OCI-LY1 (cell line): ENCODE data around the gene GLT1D1.

Source experiments
- H2AFZ ChIP-seq: fragments of 200-600 bp; sonication (generic), shearing (Covaris generic); 2 replicates; pipeline ENCODE4 v1.6.0; 2014; ENCODE audit warnings: antibody characterized with exemption, mild to moderate bottlenecking, low read length
- H3F3A ChIP-seq: fragments of 200-600 bp; sonication (generic), shearing (Covaris generic); 2 replicates; pipeline ENCODE4 v1.6.0; 2014; ENCODE audit warnings: mild to moderate bottlenecking, antibody characterized with exemption, low read length, moderate library complexity; ENCODE audit not compliant: insufficient read depth
- H3K27ac ChIP-seq: fragments of 200-600 bp; sonication (generic); 2 replicates; pipeline ENCODE4 v1.5.1; 2014; ENCODE audit warnings: low read length, mixed run types, mild to moderate bottlenecking, low read depth; ENCODE audit not compliant: poor library complexity, severe bottlenecking
- H3K27me3 ChIP-seq: fragments of 200-600 bp; sonication (generic); 2 replicates; pipeline ENCODE4 v1.6.0; 2014; ENCODE audit warnings: antibody characterized with exemption, mild to moderate bottlenecking, low read length, moderate library complexity; ENCODE audit not compliant: insufficient read depth
- H3K36me3 ChIP-seq: fragments of 200-600 bp; sonication (generic); 2 replicates; pipeline ENCODE4 v1.6.1; 2014; ENCODE audit warnings: mild to moderate bottlenecking, antibody characterized with exemption, low read length, moderate library complexity, mixed read lengths; ENCODE audit not compliant: insufficient read depth
- H3K4me1 ChIP-seq: fragments of 200-600 bp; sonication (generic); 2 replicates; pipeline ENCODE4 v1.5.1; 2014; ENCODE audit warnings: mild to moderate bottlenecking, low read length, moderate library complexity; ENCODE audit not compliant: insufficient read depth, severe bottlenecking
- H3K4me2 ChIP-seq: fragments of 200-600 bp; sonication (generic), shearing (Covaris generic); 2 replicates; pipeline ENCODE4 v1.6.1; 2014; ENCODE audit warnings: low read length
- H3K4me3 ChIP-seq: fragments of 200-600 bp; sonication (generic); 2 replicates; pipeline ENCODE4 v1.5.1; 2014; ENCODE audit warnings: low read length, low read depth, mild to moderate bottlenecking, mixed read lengths; ENCODE audit not compliant: poor library complexity, severe bottlenecking
- H3K79me2 ChIP-seq: fragments of 200-600 bp; shearing (Covaris generic); 2 replicates; pipeline ENCODE4 v1.6.1; 2016; ENCODE audit warnings: mixed run types, low read length, mixed read lengths; ENCODE audit not compliant: insufficient read depth
- H3K9ac ChIP-seq: fragments of 200-600 bp; sonication (generic), shearing (Covaris generic); 2 replicates; pipeline ENCODE4 v1.6.1; 2014; ENCODE audit warnings: mild to moderate bottlenecking, low read length, mixed read lengths
- H3K9me2 ChIP-seq: fragments of 200-600 bp; sonication (generic), shearing (Covaris generic); 2 replicates; pipeline ENCODE4 v1.6.1; 2014; ENCODE audit warnings: low read depth, mild to moderate bottlenecking, low read length, mixed read lengths
- H3K9me3 ChIP-seq: fragments of 200-600 bp; shearing (Covaris generic); 2 replicates; pipeline ENCODE4 v1.6.1; 2014; ENCODE audit warnings: low read length, mixed read lengths
- H4K20me1 ChIP-seq: fragments of 200-600 bp; sonication (generic), shearing (Covaris generic); 2 replicates; pipeline ENCODE4 v1.6.0; 2016; ENCODE audit warnings: mild to moderate bottlenecking, low read length; ENCODE audit not compliant: insufficient read depth
- CTCF ChIP-seq: fragments of 200-600 bp; sonication (generic), shearing (Covaris generic); IDR thresholded peaks from 2 replicates; pipeline ENCODE4 v1.5.1; 2017; ENCODE audit warnings: mild to moderate bottlenecking, antibody characterized with exemption, low read length, moderate library complexity, mixed read lengths
- EZH2 ChIP-seq: fragments of 200-600 bp; sonication (generic), shearing (Covaris generic); IDR thresholded peaks from 2 replicates; pipeline ENCODE4 v1.8.0; 2017; ENCODE audit warnings: borderline replicate concordance, mixed run types, mild to moderate bottlenecking, antibody characterized with exemption, low read length, moderate library complexity, mixed read lengths

GLT1D1 gene

GRCh38 chr12:128949086-128949485 lies 95.8 kb downstream of the GLT1D1 start:
- H3K4me1 ChIP-seq = no peaks in the 10 kb centered on the region

DNA sequence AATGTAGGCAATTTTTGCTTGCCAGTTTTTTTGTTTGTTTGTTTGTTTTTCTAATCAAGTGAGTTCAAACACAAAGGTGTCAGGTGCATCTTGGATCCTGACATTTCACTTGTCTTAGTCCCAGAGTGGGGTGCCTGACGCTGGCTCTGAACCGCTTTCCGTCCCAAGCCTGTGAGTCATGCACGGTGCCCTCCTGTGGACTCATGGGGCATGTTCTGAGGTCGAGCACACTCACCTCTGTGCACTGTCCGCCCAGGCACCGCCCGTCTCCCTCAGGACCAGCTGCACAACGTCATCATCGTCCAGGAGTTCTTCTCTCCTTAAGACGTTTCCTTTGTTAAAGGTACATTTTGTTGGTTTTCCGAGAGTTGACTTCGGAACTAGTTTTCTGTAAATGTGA lies 98.2 kb downstream of the GLT1D1 start:
- Histone ChIP-seq H2AFZ (no peak overlapping the region), H3K79me2 (no peaks in the 10 kb centered on the region), H3F3A (no peaks in the 10 kb centered on the region), H3K9ac (no peak overlapping the region), H3K27me3 (no peaks in the 10 kb centered on the region), H3K9me2 (no peaks in the 10 kb centered on the region), H3K4me3 (no peak overlapping the region), H3K4me2 (no peak overlapping the region), H4K20me1 (no peaks in the 10 kb centered on the region), H3K4me1 (no peaks in the 10 kb centered on the region), H3K27ac (no peak overlapping the region), H3K9me3 (no peaks in the 10 kb centered on the region), H3K36me3 (no peaks in the 10 kb centered on the region)
- TF ChIP-seq CTCF = no peak; the same call in 1 of the 2 replicates

More at GRCh38 chr12:128949086-128949485, 95.8 kb downstream of the GLT1D1 start:
- Histone ChIP-seq H4K20me1 (no peaks in the 10 kb centered on the region), H3K36me3 (no peaks in the 10 kb centered on the region), H3K27ac (no peak overlapping the region), H3K9me2 (no peaks in the 10 kb centered on the region), H3K9me3 (no peaks in the 10 kb centered on the region), H2AFZ (no peak overlapping the region), H3K9ac (no peak overlapping the region), H3K79me2 (no peaks in the 10 kb centered on the region), H3K4me2 (no peak overlapping the region), H3K27me3 (no peaks in the 10 kb centered on the region), H3K4me3 (no peak overlapping the region), H3F3A (no peaks in the 10 kb centered on the region)
- TF ChIP-seq CTCF (no peak), EZH2 (no peak)

GRCh38 chr12:128956755-128957154 lies 103.5 kb downstream of the GLT1D1 start:
- Histone ChIP-seq H3K9ac (no peak overlapping the region), H3K4me2 (no peak overlapping the region), H4K20me1 (no peaks in the 10 kb centered on the region), H3K27me3 (no peaks in the 10 kb centered on the region), H3K9me3 (no peaks in the 10 kb centered on the region), H3K9me2 (no peaks in the 10 kb centered on the region), H3K4me3 (no peak overlapping the region), H3K27ac (no peak overlapping the region), H3F3A (no peaks in the 10 kb centered on the region), H2AFZ (no peak overlapping the region), H3K4me1 (no peaks in the 10 kb centered on the region), H3K36me3 (no peaks in the 10 kb centered on the region), H3K79me2 (no peaks in the 10 kb centered on the region)
- TF ChIP-seq EZH2 = no peak
- TF ChIP-seq CTCF = no peak
